ENCODE data around the gene MBTD1.

MBTD1 gene

DNA sequence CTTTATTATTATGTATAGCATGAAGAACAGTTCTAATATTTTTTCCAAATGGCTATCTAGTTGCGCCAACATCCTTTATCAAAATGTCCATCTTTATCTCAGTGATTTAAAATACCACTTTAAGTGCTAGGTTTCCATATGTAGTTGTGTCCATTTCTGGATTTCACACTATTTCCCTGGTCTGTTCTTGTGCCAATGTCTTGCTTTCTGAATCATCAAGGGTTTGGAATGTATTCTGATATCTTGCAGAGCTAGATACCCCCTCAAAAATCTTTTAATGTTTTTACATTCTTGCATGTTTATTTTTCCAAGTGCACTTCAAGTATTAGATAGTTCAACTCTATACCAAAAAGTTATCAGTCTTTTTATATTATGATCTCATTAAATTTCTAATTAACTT, 14.3 kb downstream of the MBTD1 start:
- H3K4me2 ChIP-seq (ENCODE audit: low read length, poor library complexity, severe bottlenecking): no peak overlapping the region
- peaks cover 21% of the 10 kb centered on the region for H3K79me1 ChIP-seq (replicated peaks; ENCODE audit: low read length, poor library complexity, severe bottlenecking)
- no peak overlapping the region for H3K27ac ChIP-seq (ENCODE audit: low read length, poor library complexity, severe bottlenecking)
- no peak overlapping the region for H4K91ac ChIP-seq (ENCODE audit: low read length)
- H3K27me3 ChIP-seq (ENCODE audit: control insufficient read depth in 1 of 2, insufficient read depth in 1 of 2, low read length in 2 of 2): no peaks in the 10 kb centered on the region
- H2AFZ ChIP-seq (ENCODE audit: low read depth, low read length): no peak overlapping the region
- H4K8ac ChIP-seq (ENCODE audit: low read length): no peak overlapping the region
- no peak overlapping the region for H2BK5ac ChIP-seq (ENCODE audit: low read depth, low read length, poor library complexity, severe bottlenecking)
- no peak overlapping the region for H2AK5ac ChIP-seq (ENCODE audit: low read length, severe bottlenecking)
- H3K14ac ChIP-seq (ENCODE audit: low read length in 2 of 2): no peak overlapping the region
- H3K9me3 ChIP-seq (ENCODE audit: control insufficient read depth, low read length): no peaks in the 10 kb centered on the region
- H2BK15ac ChIP-seq (ENCODE audit: low read depth, poor library complexity, severe bottlenecking): no peak overlapping the region
- H3K18ac ChIP-seq (ENCODE audit: low read depth in 1 of 2, low read length in 2 of 2): no peak overlapping the region
- no peak overlapping the region for H3K23ac ChIP-seq (ENCODE audit: low read length in 2 of 2)
- no peak for DNase-seq
- H2BK120ac ChIP-seq (ENCODE audit: low read depth, low read length): no peak overlapping the region
- no peak overlapping the region for H3K4me3 ChIP-seq (ENCODE audit: insufficient read depth in 1 of 2, low read depth in 1 of 2, low read length in 2 of 2)
- H3K36me3 ChIP-seq (ENCODE audit: control insufficient read depth in 1 of 2, insufficient read depth in 2 of 2, low read depth in 1 of 2, low read length in 2 of 2): peaks cover 0 to 6% of the 10 kb centered on the region in 2 experiments
- no CpG with 5 or more reads among the region's 1 CpG for WGBS
- H3K9ac ChIP-seq (ENCODE audit: low read length): no peak overlapping the region
- H2BK12ac ChIP-seq (ENCODE audit: low read length in 2 of 2): no peak overlapping the region
- no peak overlapping the region for H3K4ac ChIP-seq (ENCODE audit: low read depth in 1 of 2, low read length in 2 of 2)
- H3K4me1 ChIP-seq (ENCODE audit: control insufficient read depth, insufficient read depth, low read depth, low read length): no peaks in the 10 kb centered on the region

DNA sequence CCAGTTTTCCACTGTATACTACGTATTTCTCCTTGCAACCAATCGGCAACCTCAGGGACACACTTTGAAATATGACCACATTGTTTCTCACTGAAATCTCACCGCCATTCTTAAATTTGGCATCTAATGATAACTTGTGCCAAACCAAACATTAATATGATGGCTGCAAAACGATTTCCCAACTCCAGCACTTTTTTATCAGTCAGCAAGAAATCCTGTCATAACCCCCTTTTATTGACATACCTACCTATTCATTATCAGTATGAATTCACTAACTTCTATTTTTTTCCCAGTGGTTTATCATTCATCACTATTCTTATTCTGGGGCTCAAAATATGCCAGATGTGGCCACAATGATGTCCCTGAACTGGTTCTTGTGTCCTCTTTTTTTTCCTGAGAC, 15.8 kb downstream of the MBTD1 start:
- Histone ChIP-seq H3K79me1 (replicated peaks; ENCODE audit: low read length, poor library complexity, severe bottlenecking) (peaks cover 17% of the 10 kb centered on the region), H3K4me3 (ENCODE audit: insufficient read depth in 1 of 2, low read depth in 1 of 2, low read length in 2 of 2) (no peak overlapping the region), H4K91ac (ENCODE audit: low read length) (no peak overlapping the region), H3K18ac (ENCODE audit: low read depth in 1 of 2, low read length in 2 of 2) (no peak overlapping the region), H3K4me2 (ENCODE audit: low read length, poor library complexity, severe bottlenecking) (no peak overlapping the region), H3K27me3 (ENCODE audit: control insufficient read depth in 1 of 2, insufficient read depth in 1 of 2, low read length in 2 of 2) (no peaks in the 10 kb centered on the region), H3K4ac (ENCODE audit: low read depth in 1 of 2, low read length in 2 of 2) (no peak overlapping the region), H3K14ac (ENCODE audit: low read length in 2 of 2) (no peak overlapping the region), H2BK15ac (ENCODE audit: low read depth, poor library complexity, severe bottlenecking) (no peak overlapping the region), H3K9ac (ENCODE audit: low read length) (no peak overlapping the region), H3K9me3 (ENCODE audit: control insufficient read depth, low read length) (no peaks in the 10 kb centered on the region), H3K27ac (ENCODE audit: low read length, poor library complexity, severe bottlenecking) (no peak overlapping the region), H2BK120ac (ENCODE audit: low read depth, low read length) (no peak overlapping the region), H3K36me3 (ENCODE audit: control insufficient read depth in 1 of 2, insufficient read depth in 2 of 2, low read depth in 1 of 2, low read length in 2 of 2) (peaks cover 0 to 6% of the 10 kb centered on the region in 2 experiments), H2AFZ (ENCODE audit: low read depth, low read length) (no peak overlapping the region), H2AK5ac (ENCODE audit: low read length, severe bottlenecking) (no peak overlapping the region), H2BK5ac (ENCODE audit: low read depth, low read length, poor library complexity, severe bottlenecking) (no peak overlapping the region), H4K8ac (ENCODE audit: low read length) (no peak overlapping the region), H3K23ac (ENCODE audit: low read length in 2 of 2) (no peak overlapping the region), H2BK12ac (ENCODE audit: low read length in 2 of 2) (no peak overlapping the region), H3K4me1 (ENCODE audit: control insufficient read depth, insufficient read depth, low read depth, low read length) (no peaks in the 10 kb centered on the region)
- 84% methylated on average over 4 of the region's 4 CpGs for WGBS
- DNase-seq: no peak

DNA sequence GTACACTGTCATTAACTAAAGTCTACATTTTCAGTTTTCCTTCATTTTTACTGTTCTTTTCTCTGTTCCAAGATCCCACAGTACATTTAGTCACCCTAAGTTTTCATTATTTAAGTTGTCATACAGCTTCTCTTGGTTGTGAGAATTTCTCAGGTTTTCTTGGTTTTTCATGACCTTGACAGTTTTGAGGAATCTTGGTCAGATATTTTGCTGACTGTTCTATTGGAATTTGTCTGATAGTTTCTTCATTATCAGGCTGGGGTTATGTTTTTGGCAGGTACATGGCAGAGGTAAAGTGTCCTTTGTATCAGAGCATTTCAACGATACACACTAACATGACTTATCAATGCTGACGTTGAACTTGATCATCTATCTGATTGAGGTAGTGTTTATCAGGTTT, 19.6 kb downstream of the MBTD1 start:
- H3K4ac ChIP-seq (ENCODE audit: low read depth in 1 of 2, low read length in 2 of 2): no peak overlapping the region
- WGBS: no CpG with 5 or more reads among the region's 2 CpGs
- H3K18ac ChIP-seq (ENCODE audit: low read depth in 1 of 2, low read length in 2 of 2): no peak overlapping the region
- H3K4me1 ChIP-seq (ENCODE audit: control insufficient read depth, insufficient read depth, low read depth, low read length): no peaks in the 10 kb centered on the region
- no peak overlapping the region for H3K9ac ChIP-seq (ENCODE audit: low read length)
- H3K9me3 ChIP-seq (ENCODE audit: control insufficient read depth, low read length): no peaks in the 10 kb centered on the region
- no peak overlapping the region for H2AK5ac ChIP-seq (ENCODE audit: low read length, severe bottlenecking)
- no peak overlapping the region for H3K4me3 ChIP-seq (ENCODE audit: insufficient read depth in 1 of 2, low read depth in 1 of 2, low read length in 2 of 2)
- H3K27ac ChIP-seq (ENCODE audit: low read length, poor library complexity, severe bottlenecking): no peak overlapping the region
- peaks cover 22% of the 10 kb centered on the region for H3K79me1 ChIP-seq (replicated peaks; ENCODE audit: low read length, poor library complexity, severe bottlenecking)
- no peak overlapping the region for H2BK5ac ChIP-seq (ENCODE audit: low read depth, low read length, poor library complexity, severe bottlenecking)
- no peak overlapping the region for H3K23ac ChIP-seq (ENCODE audit: low read length in 2 of 2)
- no peak overlapping the region for H3K4me2 ChIP-seq (ENCODE audit: low read length, poor library complexity, severe bottlenecking)
- H4K91ac ChIP-seq (ENCODE audit: low read length): no peak overlapping the region
- no peak overlapping the region for H2AFZ ChIP-seq (ENCODE audit: low read depth, low read length)
- no peak overlapping the region for H2BK120ac ChIP-seq (ENCODE audit: low read depth, low read length)
- no peaks in the 10 kb centered on the region for H3K27me3 ChIP-seq (ENCODE audit: control insufficient read depth in 1 of 2, insufficient read depth in 1 of 2, low read length in 2 of 2)
- no peak for DNase-seq
- no peak overlapping the region for H2BK12ac ChIP-seq (ENCODE audit: low read length in 2 of 2)
- peaks cover 3% of the 10 kb centered on the region in 2 experiments for H3K36me3 ChIP-seq (ENCODE audit: control insufficient read depth in 1 of 2, insufficient read depth in 2 of 2, low read depth in 1 of 2, low read length in 2 of 2)
- no peak overlapping the region for H3K14ac ChIP-seq (ENCODE audit: low read length in 2 of 2)
- no peak overlapping the region for H2BK15ac ChIP-seq (ENCODE audit: low read depth, poor library complexity, severe bottlenecking)
- no peak overlapping the region for H4K8ac ChIP-seq (ENCODE audit: low read length)

DNA sequence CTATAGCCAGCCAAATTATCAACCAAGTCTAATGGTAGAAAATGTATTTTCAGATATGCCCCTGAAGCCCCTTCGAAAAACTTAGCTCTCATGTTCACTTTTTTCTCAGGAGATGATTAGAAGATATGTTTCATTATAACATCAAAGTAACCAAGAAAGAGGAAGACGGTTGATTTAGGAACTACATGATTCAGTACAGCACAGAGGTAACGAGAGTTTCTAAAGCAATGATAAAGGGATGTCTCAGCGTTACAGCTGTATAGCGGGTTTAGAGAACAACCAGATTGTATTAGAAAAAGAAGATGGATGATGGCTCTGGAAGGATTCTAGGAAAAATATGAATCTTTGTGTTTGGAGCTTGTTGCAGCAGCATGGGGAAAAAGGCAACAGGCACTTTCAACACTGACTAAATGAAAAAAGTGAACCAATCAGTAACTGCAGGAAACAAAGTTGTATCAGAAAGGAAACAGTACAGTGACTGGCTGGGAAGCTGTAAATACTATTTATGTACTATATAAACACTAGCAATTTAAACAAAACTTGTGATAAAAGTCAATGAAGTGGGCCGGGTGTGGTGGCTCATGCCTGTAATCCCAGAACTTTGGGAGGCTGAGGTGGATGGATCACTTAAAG, 21.5 kb downstream of the MBTD1 start:
- no peaks in the 10 kb centered on the region for H3K9me3 ChIP-seq (ENCODE audit: control insufficient read depth, low read length)
- H2BK12ac ChIP-seq (ENCODE audit: low read length in 2 of 2): no peak overlapping the region
- H3K79me1 ChIP-seq (replicated peaks; ENCODE audit: low read length, poor library complexity, severe bottlenecking): peaks cover 23% of the 10 kb centered on the region
- no peak overlapping the region for H2AFZ ChIP-seq (ENCODE audit: low read depth, low read length)
- no peak overlapping the region for H3K4me3 ChIP-seq (ENCODE audit: insufficient read depth in 1 of 2, low read depth in 1 of 2, low read length in 2 of 2)
- no peak overlapping the region for H3K4ac ChIP-seq (ENCODE audit: low read depth in 1 of 2, low read length in 2 of 2)
- no peaks in the 10 kb centered on the region for H3K27me3 ChIP-seq (ENCODE audit: control insufficient read depth in 1 of 2, insufficient read depth in 1 of 2, low read length in 2 of 2)
- H3K9ac ChIP-seq (ENCODE audit: low read length): no peak overlapping the region
- 89% methylated on average over 5 of the region's 6 CpGs for WGBS
- no peaks in the 10 kb centered on the region for H3K4me1 ChIP-seq (ENCODE audit: control insufficient read depth, insufficient read depth, low read depth, low read length)
- H3K27ac ChIP-seq (ENCODE audit: low read length, poor library complexity, severe bottlenecking): no peak overlapping the region
- peaks cover 3% of the 10 kb centered on the region in 2 experiments for H3K36me3 ChIP-seq (ENCODE audit: control insufficient read depth in 1 of 2, insufficient read depth in 2 of 2, low read depth in 1 of 2, low read length in 2 of 2)
- no peak overlapping the region for H3K18ac ChIP-seq (ENCODE audit: low read depth in 1 of 2, low read length in 2 of 2)
- H4K91ac ChIP-seq (ENCODE audit: low read length): no peak overlapping the region
- no peak for DNase-seq
- no peak overlapping the region for H2BK15ac ChIP-seq (ENCODE audit: low read depth, poor library complexity, severe bottlenecking)
- no peak overlapping the region for H2BK120ac ChIP-seq (ENCODE audit: low read depth, low read length)
- H3K23ac ChIP-seq (ENCODE audit: low read length in 2 of 2): no peak overlapping the region
- no peak overlapping the region for H3K14ac ChIP-seq (ENCODE audit: low read length in 2 of 2)
- no peak overlapping the region for H4K8ac ChIP-seq (ENCODE audit: low read length)
- no peak overlapping the region for H2BK5ac ChIP-seq (ENCODE audit: low read depth, low read length, poor library complexity, severe bottlenecking)
- H3K4me2 ChIP-seq (ENCODE audit: low read length, poor library complexity, severe bottlenecking): no peak overlapping the region
- H2AK5ac ChIP-seq (ENCODE audit: low read length, severe bottlenecking): no peak overlapping the region

All from mesenchymal stem cell (in vitro differentiated cells and primary cell).